Esophagus muscularis mucosa (tissue), 4 donors: ENCODE measurements around the gene CCK.

Experiments
- EP300 ChIP-seq: sonication (generic); formaldehyde crosslinking; IDR thresholded peaks from one replicate; pipeline ENCODE4 v1.6.1; 2017; ENCODE audit warnings: antibody characterized with exemption
- POLR2A ChIP-seq: fragments of 450-650 bp; IDR thresholded peaks from one replicate; pipeline ENCODE4 v1.6.1; 2017; ENCODE audit warnings: antibody characterized with exemption, moderate library complexity, mild to moderate bottlenecking, low read depth
- TF ChIP-seq, protein P1 (sequence below), 3 experiments: fragments of 200-600 bp in 2 of 3; fragments of 450-650 bp in 1 of 3; sonication (generic) in 2 of 3; IDR thresholded peaks; one replicate each; pipeline ENCODE4 v1.5.1; 2017 to 2019; ENCODE audit warnings: antibody characterized with exemption in 3 of 3, mild to moderate bottlenecking in 2 of 3, moderate library complexity in 1 of 3

DNA sequence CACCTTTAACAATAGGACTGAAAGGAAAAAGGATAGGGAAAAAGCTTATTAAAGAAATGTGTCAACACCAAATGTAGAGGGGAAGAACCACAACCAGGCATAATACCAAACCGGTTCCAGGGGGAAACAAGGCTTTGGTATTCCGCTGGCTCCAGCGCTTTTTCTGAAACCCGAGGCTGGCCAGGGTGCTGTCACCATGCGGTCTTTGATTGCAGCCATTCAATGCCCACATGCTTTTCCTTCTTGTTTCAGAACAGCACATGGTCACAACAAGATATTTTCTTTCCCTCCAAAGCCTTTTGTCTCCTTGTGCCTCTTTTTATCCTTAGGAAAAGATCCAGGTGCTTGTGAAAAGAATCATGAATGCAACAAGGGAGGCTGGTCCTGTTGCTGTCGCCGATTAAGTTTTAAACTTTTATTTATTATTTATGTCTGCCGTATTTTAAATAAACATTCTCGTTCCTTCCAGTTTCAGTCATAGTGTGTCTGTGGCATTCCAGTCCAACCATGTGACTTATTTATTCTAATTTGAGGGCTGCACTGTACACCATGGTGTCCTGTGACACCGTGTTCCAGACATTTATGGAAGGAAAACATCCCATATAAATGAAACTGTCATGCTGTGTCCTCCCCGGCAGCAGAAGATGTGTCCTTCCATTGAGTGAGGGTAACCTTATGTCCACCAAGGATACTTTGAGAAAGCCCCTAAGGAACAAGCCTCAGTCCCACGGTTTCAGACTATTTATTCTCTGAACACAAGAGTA, 41.1 kb downstream of the CCK start:
- TF ChIP-seq POLR2A, result no peak
- TF ChIP-seq, protein P1, sequence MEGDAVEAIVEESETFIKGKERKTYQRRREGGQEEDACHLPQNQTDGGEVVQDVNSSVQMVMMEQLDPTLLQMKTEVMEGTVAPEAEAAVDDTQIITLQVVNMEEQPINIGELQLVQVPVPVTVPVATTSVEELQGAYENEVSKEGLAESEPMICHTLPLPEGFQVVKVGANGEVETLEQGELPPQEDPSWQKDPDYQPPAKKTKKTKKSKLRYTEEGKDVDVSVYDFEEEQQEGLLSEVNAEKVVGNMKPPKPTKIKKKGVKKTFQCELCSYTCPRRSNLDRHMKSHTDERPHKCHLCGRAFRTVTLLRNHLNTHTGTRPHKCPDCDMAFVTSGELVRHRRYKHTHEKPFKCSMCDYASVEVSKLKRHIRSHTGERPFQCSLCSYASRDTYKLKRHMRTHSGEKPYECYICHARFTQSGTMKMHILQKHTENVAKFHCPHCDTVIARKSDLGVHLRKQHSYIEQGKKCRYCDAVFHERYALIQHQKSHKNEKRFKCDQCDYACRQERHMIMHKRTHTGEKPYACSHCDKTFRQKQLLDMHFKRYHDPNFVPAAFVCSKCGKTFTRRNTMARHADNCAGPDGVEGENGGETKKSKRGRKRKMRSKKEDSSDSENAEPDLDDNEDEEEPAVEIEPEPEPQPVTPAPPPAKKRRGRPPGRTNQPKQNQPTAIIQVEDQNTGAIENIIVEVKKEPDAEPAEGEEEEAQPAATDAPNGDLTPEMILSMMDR (IDR thresholded peaks at IDR 0.05), result no peak
- no peak for TF ChIP-seq EP300
